ENCODE data around the gene FUS. TPM values are rescaled to one million over a fixed set of nuclear protein-coding genes. Genes with fewer than 3 reads are reported as not detected.
A peak's percentile ranks its signal among the peaks of the same experiment; 100 is the strongest.

Gene FUS
- total RNA-seq, 1 donor from 2014 or later, result 739 TPM

DNA sequence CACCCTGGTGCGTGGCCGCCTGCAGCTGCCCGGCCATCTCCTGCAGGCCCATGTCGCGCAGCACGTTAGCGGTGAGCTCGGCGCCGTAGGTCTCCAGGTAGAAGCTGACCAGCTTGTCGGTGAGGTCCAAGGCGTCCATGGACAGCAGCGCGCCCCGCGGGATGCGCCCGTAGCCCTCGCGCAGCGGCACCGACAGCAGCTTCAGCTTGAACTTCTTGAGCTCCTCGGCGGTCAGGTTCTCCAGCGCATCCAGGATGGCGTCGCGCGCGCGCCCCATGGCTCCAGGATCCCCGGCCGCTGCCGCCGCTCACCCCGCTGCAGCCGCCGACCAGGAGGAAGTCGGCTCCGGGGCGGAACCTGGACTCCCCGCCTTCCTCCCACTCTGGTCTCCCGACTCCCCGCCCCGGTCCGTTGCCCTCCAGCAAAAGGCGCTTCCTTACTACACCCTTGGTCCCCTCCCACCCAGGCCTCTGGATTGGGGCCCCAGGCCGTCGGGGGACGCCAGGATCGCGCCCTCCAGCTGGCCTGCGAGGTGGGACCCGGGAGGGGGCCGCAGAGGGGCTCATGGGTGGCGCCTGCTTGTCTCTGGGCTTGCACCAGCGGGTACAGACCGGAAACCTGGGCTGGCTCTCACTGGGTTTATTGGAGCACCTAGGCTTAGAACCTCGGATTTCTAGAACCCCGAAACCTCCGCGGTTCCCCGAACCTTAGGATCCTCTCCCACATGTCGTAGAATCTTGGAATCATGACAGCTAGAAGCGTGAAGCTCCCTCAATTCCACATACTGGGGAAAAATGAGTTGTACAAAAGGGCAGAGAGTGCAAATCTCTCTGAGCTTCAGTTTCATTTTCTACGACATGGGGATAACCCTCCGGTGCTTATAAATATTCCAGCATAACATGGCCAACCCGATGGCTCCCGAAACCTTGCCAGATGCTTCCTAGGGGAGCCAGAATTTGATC, 22.8 kb downstream of the FUS start, which contains the start of gene PYCARD:
TSS of gene PYCARD (minus strand) at position 347 of the 962 bp plus-strand sequence. CDS start at position 277, 70 bp downstream.
- no peaks in the 10 kb centered on the region for H3K9me3 Mint-ChIP-seq (ENCODE audit: low read depth)
- peak within 1 kb of the TSS; percentile 74 for H3K4me3 Mint-ChIP-seq (ENCODE audit: low read depth)
- peaks cover 46% of the 10 kb centered on the region for H3K27me3 Mint-ChIP-seq
- peaks cover 2% of the 10 kb centered on the region for H3K4me1 Mint-ChIP-seq (ENCODE audit: low read depth)
- peak; percentile 26 for DNase-seq (ENCODE audit: low spot score, unreplicated experiment)
- peaks cover 5% of the 10 kb centered on the region for H3K36me3 Mint-ChIP-seq (ENCODE audit: insufficient read depth)
- TF ChIP-seq CTCF (IDR thresholded peaks at IDR 0.05; ENCODE audit: unreplicated experiment), result no peak
- H3K27ac Mint-ChIP-seq, result no peak within 1 kb of the TSS

DNA sequence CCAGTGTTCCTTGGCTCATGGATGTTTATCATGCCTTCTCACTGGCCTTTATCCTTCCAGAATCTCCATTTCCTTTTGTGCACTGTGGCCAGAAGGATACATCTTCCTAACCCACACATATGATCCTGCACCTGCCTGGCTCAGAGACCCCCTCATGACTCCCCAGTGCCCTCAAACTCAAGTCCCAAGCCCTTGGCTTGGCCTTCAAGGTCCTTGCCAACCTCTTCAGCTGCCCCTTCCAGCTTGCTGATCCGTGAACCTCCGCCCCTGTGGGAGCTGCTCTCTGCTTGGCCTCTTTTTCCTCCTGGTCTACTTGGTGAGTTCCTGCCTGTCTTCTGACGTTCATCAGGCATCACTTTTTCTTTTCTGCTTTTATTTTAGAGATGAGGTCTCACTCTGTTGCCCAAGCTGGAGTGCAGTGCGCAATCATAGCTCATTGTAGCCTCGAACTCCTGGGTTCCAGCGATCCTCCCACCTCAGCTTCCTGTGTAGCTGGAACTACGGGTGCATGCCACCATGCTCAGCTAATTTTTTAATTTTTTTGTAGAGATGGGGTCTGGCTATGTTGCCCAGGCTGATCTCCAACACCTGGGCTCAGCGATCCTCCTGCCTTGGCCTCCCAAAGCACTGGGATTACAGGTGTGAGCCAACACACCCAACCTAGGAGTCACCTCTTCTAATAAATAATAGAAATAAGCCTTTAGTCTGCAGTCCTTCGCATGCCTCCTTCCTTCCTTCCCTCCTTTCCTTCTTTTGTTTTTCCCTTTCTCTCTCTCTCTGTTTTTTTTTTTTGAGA, 25.1 kb downstream of the FUS start:
- H3K4me1 Mint-ChIP-seq (ENCODE audit: low read depth), result peaks cover 2% of the 10 kb centered on the region
- no peak overlapping the region for H3K4me3 Mint-ChIP-seq (ENCODE audit: low read depth)
- H3K27ac Mint-ChIP-seq, result no peak overlapping the region
- no peak for DNase-seq (ENCODE audit: low spot score, unreplicated experiment)
- no peaks in the 10 kb centered on the region for H3K36me3 Mint-ChIP-seq (ENCODE audit: insufficient read depth)
- peaks cover 54% of the 10 kb centered on the region for H3K27me3 Mint-ChIP-seq
- H3K9me3 Mint-ChIP-seq (ENCODE audit: low read depth), result no peaks in the 10 kb centered on the region
- no peak for TF ChIP-seq CTCF (IDR thresholded peaks at IDR 0.05; ENCODE audit: unreplicated experiment)

DNA sequence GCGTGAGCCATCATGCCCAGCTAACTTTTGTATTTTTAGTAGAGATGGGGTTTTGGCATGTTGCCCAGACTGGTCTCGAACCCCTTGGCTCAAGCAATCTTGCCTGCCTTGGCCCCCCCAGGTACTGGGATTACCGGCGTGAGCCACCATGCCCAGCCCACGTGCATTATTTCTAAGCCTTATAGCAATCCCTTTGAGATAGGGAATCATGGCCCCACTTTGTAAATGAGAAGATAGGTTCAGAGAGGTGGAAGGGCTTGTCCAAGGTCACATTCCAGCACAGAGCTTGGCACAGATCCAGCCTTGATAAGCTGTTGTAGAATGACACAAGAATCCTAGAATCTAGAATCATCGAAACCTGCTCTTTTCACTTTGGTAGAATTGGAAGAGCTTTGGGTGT, 26.8 kb downstream of the FUS start:
- no peak for DNase-seq (ENCODE audit: low spot score, unreplicated experiment)
- no peaks in the 10 kb centered on the region for H3K9me3 Mint-ChIP-seq (ENCODE audit: low read depth)
- H3K4me1 Mint-ChIP-seq (ENCODE audit: low read depth), result peaks cover 3% of the 10 kb centered on the region
- H3K4me3 Mint-ChIP-seq (ENCODE audit: low read depth), result no peak overlapping the region
- peaks cover 52% of the 10 kb centered on the region for H3K27me3 Mint-ChIP-seq
- TF ChIP-seq CTCF (IDR thresholded peaks at IDR 0.05; ENCODE audit: unreplicated experiment), result no peak
- no peaks in the 10 kb centered on the region for H3K36me3 Mint-ChIP-seq (ENCODE audit: insufficient read depth)
- H3K27ac Mint-ChIP-seq, result no peak overlapping the region

GRCh38 chr16:31213342-31213741, 33.4 kb downstream of the FUS start:
- H3K36me3 Mint-ChIP-seq (ENCODE audit: insufficient read depth), result no peaks in the 10 kb centered on the region
- no peak overlapping the region for H3K4me3 Mint-ChIP-seq (ENCODE audit: low read depth)
- no peak for TF ChIP-seq CTCF (IDR thresholded peaks at IDR 0.05; ENCODE audit: unreplicated experiment)
- DNase-seq (ENCODE audit: low spot score, unreplicated experiment), result no peak
- no peak overlapping the region for H3K27ac Mint-ChIP-seq
- H3K4me1 Mint-ChIP-seq (ENCODE audit: low read depth), result peaks cover 14% of the 10 kb centered on the region
- H3K9me3 Mint-ChIP-seq (ENCODE audit: low read depth), result no peaks in the 10 kb centered on the region
- peaks cover 58% of the 10 kb centered on the region for H3K27me3 Mint-ChIP-seq
